Fibroblast of mammary gland (primary cell): Measurements from ENCODE around the gene TOR4A.
"Not testable (repeated sequence)": the region's sequence is repeated elsewhere in the genome, so short reads cannot be mapped to it uniquely, and the experiment has no call there.

Experiments
- DNase-seq: peaks from one replicate; pipeline ENCODE4 v3.0.0-alpha.2; 2010; ENCODE audit warnings: low read depth
- H3K4me3 ChIP-seq: 2 replicates; pipeline ENCODE4 v1.5.1; 2011; ENCODE audit warnings: low read depth, mild to moderate bottlenecking, low read length, moderate library complexity; ENCODE audit not compliant: control insufficient read depth
- CTCF ChIP-seq: conservative IDR thresholded peaks from 2 replicates; pipeline ENCODE4 v1.5.1; 2011; ENCODE audit warnings: low read depth, low read length, inconsistent platforms; ENCODE audit not compliant: control insufficient read depth, insufficient read depth

Gene TOR4A

GRCh38 chr9:137321726-137322361 lies 44.3 kb downstream of the TOR4A start:
- H3K4me3 ChIP-seq, result no peak overlapping the region
- DNase-seq, result no peak
- TF ChIP-seq CTCF, result no peak

GRCh38 chr9:137323531-137324331 lies 46.2 kb downstream of the TOR4A start:
- DNase-seq, result no peak
- no peak overlapping the region for H3K4me3 ChIP-seq
- TF ChIP-seq CTCF, result no peak

GRCh38 chr9:137325124-137325523 lies 47.6 kb downstream of the TOR4A start:
- H3K4me3 ChIP-seq, result no peak overlapping the region
- no peak for TF ChIP-seq CTCF
- no peak for DNase-seq

- DNase-seq, result no peak
- no peak overlapping the region for H3K4me3 ChIP-seq
- TF ChIP-seq CTCF, result no peak
Observed at GRCh38 chr9:137325799-137326198, 48.3 kb downstream of the TOR4A start.

- no peak for TF ChIP-seq CTCF
- DNase-seq, result no peak
- H3K4me3 ChIP-seq, result no peak overlapping the region
Observed at GRCh38 chr9:137326445-137327065, 49.0 kb downstream of the TOR4A start.

- H3K4me3 ChIP-seq, result not testable (repeated sequence)
- DNase-seq, result peak; percentile 16
Observed at GRCh38 chr9:137327641-137328550, 50.4 kb downstream of the TOR4A start.

GRCh38 chr9:137329590-137329989 lies 52.1 kb downstream of the TOR4A start:
- not testable (repeated sequence) for DNase-seq, H3K4me3 ChIP-seq
